ENCODE data around the gene REELD1.

DNA sequence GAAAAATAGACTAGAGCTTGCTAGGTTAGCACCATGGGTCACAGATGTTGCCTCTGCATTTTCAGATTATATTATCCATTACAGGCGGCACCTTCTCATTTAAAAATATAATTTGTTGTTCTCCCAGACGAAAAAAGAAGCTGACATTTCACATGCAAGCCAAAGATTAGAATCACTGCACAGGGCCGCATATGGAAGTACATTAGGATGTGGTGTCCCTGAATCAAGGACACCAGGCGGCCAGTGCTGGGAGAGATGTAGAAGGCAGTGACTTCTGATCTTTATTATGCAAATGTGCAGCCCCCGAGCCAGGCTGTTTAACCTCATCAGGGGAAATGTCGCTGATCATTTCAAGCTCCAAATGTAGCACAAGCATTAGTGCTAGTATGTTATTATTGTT is 22.8 kb downstream of the REELD1 start:
- TF ChIP-seq POLR2AphosphoS5 (IDR thresholded peaks at IDR 0.05; ENCODE audit: low read depth, low read length), result no peak
- no peak for TF ChIP-seq SIN3A (IDR thresholded peaks at IDR 0.05; ENCODE audit: borderline replicate concordance, insufficient read depth, low read length)
